ENCODE results near the gene DCLK2.

DCLK2 gene

GRCh38 chr4:150255610-150256224 lies 177.5 kb downstream of the DCLK2 start:
- H3K4me1 ChIP-seq (ENCODE audit: low read depth, poor library complexity, severe bottlenecking), result no peaks in the 10 kb centered on the region
- H2AFZ ChIP-seq (ENCODE audit: low read depth), result no peak overlapping the region
- H3K4me3 ChIP-seq (IDR thresholded peaks at IDR 0.05; ENCODE audit: insufficient read depth, low read depth, low read length), result no peak overlapping the region
- no peaks in the 10 kb centered on the region for H3K27me3 ChIP-seq (ENCODE audit: insufficient read depth, low read depth)
- no peak overlapping the region for H3K9ac ChIP-seq
- no peaks in the 10 kb centered on the region for H3K36me3 ChIP-seq (ENCODE audit: insufficient read depth)
- no peak overlapping the region for H3K27ac ChIP-seq
- no peak overlapping the region for H3K4me2 ChIP-seq
- no peak for TF ChIP-seq CTCF (conservative IDR thresholded peaks at IDR 0.05; ENCODE audit: low read depth, low read length)
- no peaks in the 10 kb centered on the region for H3K79me2 ChIP-seq (ENCODE audit: insufficient read depth, low read depth)
- no peaks in the 10 kb centered on the region for H4K20me1 ChIP-seq (ENCODE audit: insufficient read depth)

- TF ChIP-seq CTCF (conservative IDR thresholded peaks at IDR 0.05; ENCODE audit: low read depth, low read length), result no peak
- no peaks in the 10 kb centered on the region for H3K36me3 ChIP-seq (ENCODE audit: insufficient read depth)
- H3K79me2 ChIP-seq (ENCODE audit: insufficient read depth, low read depth), result no peaks in the 10 kb centered on the region
- H3K27me3 ChIP-seq (ENCODE audit: insufficient read depth, low read depth), result no peaks in the 10 kb centered on the region
- no peak overlapping the region for H3K27ac ChIP-seq
- no peak overlapping the region for H3K4me3 ChIP-seq (IDR thresholded peaks at IDR 0.05; ENCODE audit: insufficient read depth, low read depth, low read length)
- H3K4me2 ChIP-seq, result no peak overlapping the region
- H3K9ac ChIP-seq, result no peak overlapping the region
- no peaks in the 10 kb centered on the region for H3K4me1 ChIP-seq (ENCODE audit: low read depth, poor library complexity, severe bottlenecking)
- H2AFZ ChIP-seq (ENCODE audit: low read depth), result no peak overlapping the region
- H4K20me1 ChIP-seq (ENCODE audit: insufficient read depth), result no peaks in the 10 kb centered on the region
Measured at GRCh38 chr4:150256225-150256620, 178.0 kb downstream of the DCLK2 start.

- H3K4me2 ChIP-seq, result no peak overlapping the region
- H3K36me3 ChIP-seq (ENCODE audit: insufficient read depth), result no peaks in the 10 kb centered on the region
- H4K20me1 ChIP-seq (ENCODE audit: insufficient read depth), result no peaks in the 10 kb centered on the region
- H2AFZ ChIP-seq (ENCODE audit: low read depth), result no peak overlapping the region
- no peaks in the 10 kb centered on the region for H3K79me2 ChIP-seq (ENCODE audit: insufficient read depth, low read depth)
- H3K4me3 ChIP-seq (IDR thresholded peaks at IDR 0.05; ENCODE audit: insufficient read depth, low read depth, low read length), result no peak overlapping the region
- no peak for TF ChIP-seq CTCF (conservative IDR thresholded peaks at IDR 0.05; ENCODE audit: low read depth, low read length)
- no peak overlapping the region for H3K9ac ChIP-seq
- no peaks in the 10 kb centered on the region for H3K4me1 ChIP-seq (ENCODE audit: low read depth, poor library complexity, severe bottlenecking)
- H3K27ac ChIP-seq, result no peak overlapping the region
- H3K27me3 ChIP-seq (ENCODE audit: insufficient read depth, low read depth), result no peaks in the 10 kb centered on the region
Measured at GRCh38 chr4:150256841-150257730, 178.8 kb downstream of the DCLK2 start.

- no peak overlapping the region for H3K9ac ChIP-seq
- no peak overlapping the region for H3K4me3 ChIP-seq (IDR thresholded peaks at IDR 0.05; ENCODE audit: insufficient read depth, low read depth, low read length)
- H3K27ac ChIP-seq, result no peak overlapping the region
- H3K4me1 ChIP-seq (ENCODE audit: low read depth, poor library complexity, severe bottlenecking), result no peaks in the 10 kb centered on the region
- H3K27me3 ChIP-seq (ENCODE audit: insufficient read depth, low read depth), result no peaks in the 10 kb centered on the region
- H3K4me2 ChIP-seq, result no peak overlapping the region
- no peak for TF ChIP-seq CTCF (conservative IDR thresholded peaks at IDR 0.05; ENCODE audit: low read depth, low read length)
- no peaks in the 10 kb centered on the region for H3K79me2 ChIP-seq (ENCODE audit: insufficient read depth, low read depth)
- no peak overlapping the region for H2AFZ ChIP-seq (ENCODE audit: low read depth)
- no peaks in the 10 kb centered on the region for H4K20me1 ChIP-seq (ENCODE audit: insufficient read depth)
- no peaks in the 10 kb centered on the region for H3K36me3 ChIP-seq (ENCODE audit: insufficient read depth)
Measured at GRCh38 chr4:150258569-150258968, 180.3 kb downstream of the DCLK2 start.
